CD4-positive, alpha-beta memory T cell (primary cell): ENCODE data around the gene TNS1. TPM values are rescaled to one million over a fixed set of nuclear protein-coding genes. Genes with fewer than 3 reads are reported as not detected.

ENCODE experiments used
- CTCF ChIA-PET: fragments of 350-600 bp; sonication (Branson Sonifier 250); formaldehyde crosslinking; loops from one replicate; lab custom pipeline; 2021; ENCODE audit warnings: inconsistent platforms; ENCODE audit not compliant: partially characterized antibody; lab: Charles Lee
- POLR2A ChIA-PET: fragments of 350-600 bp; sonication (Branson Sonifier 250); formaldehyde crosslinking; loops from one replicate; lab custom pipeline; 2021; ENCODE audit not compliant: partially characterized antibody; lab: Charles Lee
- DNase-seq, 5 donors: peaks; one replicate each; pipeline versions ENCODE4 v3.0.0 to v3.0.0-alpha.2; 2020 to 2022; ENCODE audit warnings: mixed read lengths in 1 of 5
- H3K27ac ChIP-seq: one replicate; pipeline ENCODE4 v1.7.0; 2013; ENCODE audit warnings: low read depth, low read length
- H3K27me3 ChIP-seq: 2 replicates; pipeline ENCODE4 v1.7.0; 2013; ENCODE audit warnings: mild to moderate bottlenecking, low read length, moderate library complexity; ENCODE audit not compliant: insufficient read depth
- H3K36me3 ChIP-seq: 2 replicates; pipeline ENCODE4 v1.7.0; 2013; ENCODE audit warnings: mild to moderate bottlenecking, low read length, moderate library complexity; ENCODE audit not compliant: insufficient read depth
- H3K4me1 ChIP-seq: 2 replicates; pipeline ENCODE4 v1.7.0; 2013; ENCODE audit warnings: mild to moderate bottlenecking, low read length, moderate library complexity; ENCODE audit not compliant: insufficient read depth
- H3K4me3 ChIP-seq, 2 donors: one replicate each; pipeline ENCODE4 v1.7.0; 2013; ENCODE audit warnings: low read length in 2 of 2, mild to moderate bottlenecking in 1 of 2
- H3K9me3 ChIP-seq, 2 donors: one replicate each; pipeline ENCODE4 v1.7.0; 2013; ENCODE audit warnings: low read length in 2 of 2, control low read depth in 1 of 2; ENCODE audit not compliant: control insufficient read depth in 1 of 2
- H3K27ac Mint-ChIP-seq, 7 donors: one replicate each; pipeline ENCODE4 v1.8.0; 2020 to 2021; ENCODE audit warnings: mixed read lengths in 7 of 7, mild to moderate bottlenecking in 6 of 7, inconsistent platforms in 3 of 7, moderate library complexity in 3 of 7
- H3K27me3 Mint-ChIP-seq, 2 donors: one replicate each; pipeline ENCODE4 v1.8.0; 2020 to 2021; ENCODE audit warnings: mixed read lengths in 2 of 2
- H3K36me3 Mint-ChIP-seq, 2 donors: one replicate each; pipeline ENCODE4 v1.8.0; 2020 to 2021; ENCODE audit warnings: mixed read lengths in 2 of 2, inconsistent platforms in 1 of 2, mild to moderate bottlenecking in 1 of 2
- H3K4me1 Mint-ChIP-seq, 4 donors: one replicate each; pipeline ENCODE4 v1.8.0; 2020 to 2021; ENCODE audit warnings: mixed read lengths in 4 of 4, mild to moderate bottlenecking in 1 of 4
- H3K4me3 Mint-ChIP-seq, 8 donors: one replicate each; pipeline ENCODE4 v1.8.0; 2020 to 2021; ENCODE audit warnings: mixed read lengths in 8 of 8, mild to moderate bottlenecking in 7 of 8, moderate library complexity in 6 of 8, inconsistent platforms in 3 of 8
- H3K9me3 Mint-ChIP-seq, 8 donors: one replicate each; pipeline ENCODE4 v1.8.0; 2020 to 2021; ENCODE audit warnings: mixed read lengths in 8 of 8, mild to moderate bottlenecking in 5 of 8, inconsistent platforms in 3 of 8, moderate library complexity in 1 of 8
- intact Hi-C: fragments of 100-400 bp; cut with micrococcal nuclease; formaldehyde crosslinking; loops from one replicate; pipeline ENCODE4 v1.15.1; 2023
- polyA plus RNA-seq, 2 donors: library from polyadenylated mRNA; unstranded; fragments of 300-500 nt; fragmentation: Illumina TruSeq; gene quantifications; one replicate each; pipeline ENCODE4 v1.2.3, GENCODE V29; 2021
- total RNA-seq, 2 experiments: library from RNA; stranded (reverse); gene quantifications; one replicate each; pipeline ENCODE4 v1.2.3, GENCODE V29; 2021

The TNS1 gene
- total and polyA plus RNA-seq, 4 experiments from 2014 or later, result 0.78 to 1.2 TPM; not detected in 2

GRCh38 chr2:217866457-217866856 lies 136.3 kb downstream of the TNS1 start:
- H3K36me3 Mint-ChIP-seq, result no peaks in the 10 kb centered on the region
- H3K4me1 Mint-ChIP-seq, result no peaks in the 10 kb centered on the region
- peaks cover 0 to 3% (median 0%) of the 10 kb centered on the region in 8 donors for H3K9me3 Mint-ChIP-seq
- H3K4me3 ChIP-seq, result no peak overlapping the region
- no peaks in the 10 kb centered on the region for H3K36me3 ChIP-seq
- no peak overlapping the region for H3K27ac ChIP-seq
- DNase-seq, result no peak
- H3K27me3 ChIP-seq, result no peaks in the 10 kb centered on the region
- intact Hi-C loops, result no loop called here
- H3K27ac Mint-ChIP-seq, result no peak overlapping the region
- CTCF ChIA-PET, result no interaction called here
- H3K4me3 Mint-ChIP-seq, result no peak overlapping the region
- POLR2A ChIA-PET, result no interaction called here
- H3K4me1 ChIP-seq, result no peaks in the 10 kb centered on the region
- H3K9me3 ChIP-seq, result no peaks in the 10 kb centered on the region
- peaks cover 2 to 3% of the 10 kb centered on the region in 2 donors for H3K27me3 Mint-ChIP-seq

GRCh38 chr2:217864963-217865772 lies 137.6 kb downstream of the TNS1 start:
- CTCF ChIA-PET, result interaction anchor here (1.0 to 1.2 kb wide), 2 partner anchors 22 to 79 kb away, joined by 4 read pairs; no protein-coding TSS in a partner anchor
- no peaks in the 10 kb centered on the region for H3K36me3 Mint-ChIP-seq
- intact Hi-C loops, result no loop called here
- H3K4me3 Mint-ChIP-seq, result no peak overlapping the region
- no peak for DNase-seq
- H3K27me3 Mint-ChIP-seq, result peaks cover 2 to 3% of the 10 kb centered on the region in 2 donors
- Histone ChIP-seq H3K27me3 (no peaks in the 10 kb centered on the region), H3K4me1 (no peaks in the 10 kb centered on the region), H3K36me3 (no peaks in the 10 kb centered on the region), H3K27ac (no peak overlapping the region), H3K4me3 (no peak overlapping the region), H3K9me3 (no peaks in the 10 kb centered on the region)
- no peak overlapping the region for H3K27ac Mint-ChIP-seq
- POLR2A ChIA-PET, result no interaction called here
- H3K4me1 Mint-ChIP-seq, result no peaks in the 10 kb centered on the region
- H3K9me3 Mint-ChIP-seq, result peaks cover 0 to 2% (median 0%) of the 10 kb centered on the region in 8 donors

- Mint-ChIP-seq H3K27me3 (peaks cover under 1 to 2% of the 10 kb centered on the region in 2 donors), H3K4me1 (no peaks in the 10 kb centered on the region), H3K4me3 (no peak overlapping the region), H3K9me3 (peaks cover 0 to 2% (median 0%) of the 10 kb centered on the region in 8 donors), H3K36me3 (no peaks in the 10 kb centered on the region), H3K27ac (no peak overlapping the region)
- Histone ChIP-seq H3K4me1 (no peaks in the 10 kb centered on the region), H3K27me3 (no peaks in the 10 kb centered on the region), H3K36me3 (no peaks in the 10 kb centered on the region), H3K4me3 (no peak overlapping the region), H3K27ac (no peak overlapping the region), H3K9me3 (no peaks in the 10 kb centered on the region)
- DNase-seq, result no peak
- intact Hi-C loops, result no loop called here
- POLR2A ChIA-PET, result no interaction called here
- CTCF ChIA-PET, result no interaction called here
Measured at GRCh38 chr2:217863883-217864282, 138.9 kb downstream of the TNS1 start.

GRCh38 chr2:217861334-217861877 lies 141.4 kb downstream of the TNS1 start:
- no peaks in the 10 kb centered on the region for H3K9me3 Mint-ChIP-seq
- H3K4me3 Mint-ChIP-seq, result no peak overlapping the region
- Histone ChIP-seq H3K4me1 (no peaks in the 10 kb centered on the region), H3K36me3 (no peaks in the 10 kb centered on the region), H3K27ac (no peak overlapping the region), H3K9me3 (no peaks in the 10 kb centered on the region), H3K4me3 (no peak overlapping the region), H3K27me3 (no peaks in the 10 kb centered on the region)
- POLR2A ChIA-PET, result no interaction called here
- H3K27me3 Mint-ChIP-seq, result no peaks in the 10 kb centered on the region
- no peak overlapping the region for H3K27ac Mint-ChIP-seq
- H3K36me3 Mint-ChIP-seq, result no peaks in the 10 kb centered on the region
- intact Hi-C loops, result no loop called here
- CTCF ChIA-PET, result no interaction called here
- DNase-seq, result no peak
- no peaks in the 10 kb centered on the region for H3K4me1 Mint-ChIP-seq

GRCh38 chr2:217859926-217860325 lies 142.9 kb downstream of the TNS1 start:
- H3K4me1 ChIP-seq, result no peaks in the 10 kb centered on the region
- Mint-ChIP-seq H3K9me3 (no peaks in the 10 kb centered on the region), H3K4me1 (no peaks in the 10 kb centered on the region), H3K36me3 (no peaks in the 10 kb centered on the region), H3K27ac (no peak overlapping the region), H3K4me3 (no peak overlapping the region), H3K27me3 (peaks cover 0 to 2% of the 10 kb centered on the region in 2 donors)
- DNase-seq, result no peak
- intact Hi-C loops, result no loop called here
- CTCF ChIA-PET, result no interaction called here
- H3K9me3 ChIP-seq, result no peaks in the 10 kb centered on the region
- no peak overlapping the region for H3K27ac ChIP-seq
- H3K4me3 ChIP-seq, result no peak overlapping the region
- no peaks in the 10 kb centered on the region for H3K27me3 ChIP-seq
- POLR2A ChIA-PET, result no interaction called here
- H3K36me3 ChIP-seq, result no peaks in the 10 kb centered on the region

GRCh38 chr2:217858519-217859491 lies 144.0 kb downstream of the TNS1 start:
- ChIA-PET POLR2A (no interaction called here), CTCF (interaction anchor here (0.8 kb wide), 1 partner anchor 68 kb away, joined by 4 read pairs; no protein-coding TSS in a partner anchor)
- no peak overlapping the region for H3K4me3 ChIP-seq
- H3K27ac ChIP-seq, result no peak overlapping the region
- no peaks in the 10 kb centered on the region for H3K27me3 ChIP-seq
- no peaks in the 10 kb centered on the region for H3K9me3 ChIP-seq
- Mint-ChIP-seq H3K36me3 (no peaks in the 10 kb centered on the region), H3K9me3 (no peaks in the 10 kb centered on the region), H3K27ac (no peak overlapping the region), H3K4me1 (no peaks in the 10 kb centered on the region), H3K4me3 (no peak overlapping the region), H3K27me3 (peaks cover 0 to 3% of the 10 kb centered on the region in 2 donors)
- intact Hi-C loops, result no loop called here
- no peaks in the 10 kb centered on the region for H3K4me1 ChIP-seq
- no peak for DNase-seq
- H3K36me3 ChIP-seq, result no peaks in the 10 kb centered on the region
